ENCODE results near the gene FAM131A. TPM values are rescaled to one million over a fixed set of nuclear protein-coding genes. Genes with fewer than 3 reads are reported as not detected.

FAM131A gene
- total RNA-seq, 1 experiment from 2014 or later, result 14.4 TPM

DNA sequence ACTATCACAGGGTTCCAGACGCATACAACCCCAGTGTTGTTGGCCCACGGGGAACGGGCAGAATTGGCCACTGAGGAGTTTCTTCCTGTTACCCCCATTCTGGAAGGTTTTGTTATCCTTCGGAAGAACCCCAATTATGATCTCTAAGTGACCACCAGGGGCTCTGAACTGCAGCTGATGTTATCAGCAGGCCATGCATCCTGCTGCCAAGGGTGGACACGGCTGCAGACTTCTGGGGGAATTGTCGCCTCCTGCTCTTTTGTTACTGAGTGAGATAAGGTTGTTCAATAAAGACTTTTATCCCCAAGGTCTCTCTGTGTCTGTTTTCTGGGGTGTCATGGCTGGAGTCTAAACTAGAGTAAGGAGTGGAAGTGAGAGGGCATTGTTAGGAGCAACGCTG is 28.7 kb upstream of the FAM131A start:
- Histone ChIP-seq H4K91ac (ENCODE audit: insufficient read length, low read depth, low read length) (no peak overlapping the region), H2BK120ac (ENCODE audit: low read depth, low read length, poor library complexity, severe bottlenecking) (no peak overlapping the region), H3K4me1 (ENCODE audit: insufficient read depth, low read length) (no peaks in the 10 kb centered on the region), H2AFZ (ENCODE audit: low read length) (no peak overlapping the region), H3K14ac (ENCODE audit: insufficient read depth, low read length) (no peak overlapping the region), H2BK5ac (ENCODE audit: insufficient read length, low read length) (no peak overlapping the region), H2BK12ac (ENCODE audit: insufficient read length, low read depth, low read length) (no peak overlapping the region), H3K79me2 (ENCODE audit: insufficient read depth, low read length) (no peaks in the 10 kb centered on the region), H3T11ph (ENCODE audit: low read length) (no peak overlapping the region), H3K23ac (ENCODE audit: insufficient read length, low read depth, low read length) (no peak overlapping the region), H3K18ac (ENCODE audit: insufficient read length, low read depth, low read length) (no peak overlapping the region), H3K79me1 (ENCODE audit: insufficient read depth, low read depth, low read length, poor library complexity, severe bottlenecking) (no peaks in the 10 kb centered on the region), H4K5ac (ENCODE audit: insufficient read length, low read depth, low read length) (no peak overlapping the region), H3K9ac (ENCODE audit: extremely low read depth, insufficient read length, low read length) (no peak overlapping the region), H2BK15ac (ENCODE audit: low read depth, low read length) (no peak overlapping the region), H3K56ac (ENCODE audit: insufficient read length, low read depth, low read length) (no peak overlapping the region), H2AK5ac (ENCODE audit: insufficient read length, low read length) (no peak overlapping the region), H3K23me2 (ENCODE audit: insufficient read length, low read depth, low read length, poor library complexity, severe bottlenecking) (no peaks in the 10 kb centered on the region), H3K27ac (ENCODE audit: insufficient read length, low read depth, low read length) (no peak overlapping the region), H2BK20ac (ENCODE audit: low read depth, low read length, poor library complexity, severe bottlenecking) (no peak overlapping the region), H3K27me3 (ENCODE audit: insufficient read depth, low read length) (no peaks in the 10 kb centered on the region), H3K4ac (ENCODE audit: low read depth, low read length) (no peak overlapping the region), H3K9me3 (ENCODE audit: control insufficient read depth, low read depth, low read length) (no peaks in the 10 kb centered on the region), H4K8ac (replicated peaks; ENCODE audit: insufficient read length, low read depth, low read length) (no peak overlapping the region), H4K20me1 (ENCODE audit: control insufficient read depth, insufficient read depth, insufficient read length) (peaks cover 2% of the 10 kb centered on the region), H3K4me2 (ENCODE audit: insufficient read depth, insufficient read length, low read length) (no peak overlapping the region)
- H3K27me3 Mint-ChIP-seq (ENCODE audit: low read depth), result no peaks in the 10 kb centered on the region
- H3K4me1 Mint-ChIP-seq, result no peaks in the 10 kb centered on the region; a peak in 1 of 4 replicates
- TF ChIP-seq, protein P1, sequence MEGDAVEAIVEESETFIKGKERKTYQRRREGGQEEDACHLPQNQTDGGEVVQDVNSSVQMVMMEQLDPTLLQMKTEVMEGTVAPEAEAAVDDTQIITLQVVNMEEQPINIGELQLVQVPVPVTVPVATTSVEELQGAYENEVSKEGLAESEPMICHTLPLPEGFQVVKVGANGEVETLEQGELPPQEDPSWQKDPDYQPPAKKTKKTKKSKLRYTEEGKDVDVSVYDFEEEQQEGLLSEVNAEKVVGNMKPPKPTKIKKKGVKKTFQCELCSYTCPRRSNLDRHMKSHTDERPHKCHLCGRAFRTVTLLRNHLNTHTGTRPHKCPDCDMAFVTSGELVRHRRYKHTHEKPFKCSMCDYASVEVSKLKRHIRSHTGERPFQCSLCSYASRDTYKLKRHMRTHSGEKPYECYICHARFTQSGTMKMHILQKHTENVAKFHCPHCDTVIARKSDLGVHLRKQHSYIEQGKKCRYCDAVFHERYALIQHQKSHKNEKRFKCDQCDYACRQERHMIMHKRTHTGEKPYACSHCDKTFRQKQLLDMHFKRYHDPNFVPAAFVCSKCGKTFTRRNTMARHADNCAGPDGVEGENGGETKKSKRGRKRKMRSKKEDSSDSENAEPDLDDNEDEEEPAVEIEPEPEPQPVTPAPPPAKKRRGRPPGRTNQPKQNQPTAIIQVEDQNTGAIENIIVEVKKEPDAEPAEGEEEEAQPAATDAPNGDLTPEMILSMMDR (conservative IDR thresholded peaks at IDR 0.05), result 0 out of 3 replicates have a peak, but pooled peaks have one; percentile 17
- H3K27ac Mint-ChIP-seq, result no peak overlapping the region; a peak in 1 of 7 replicates
- no peak for DNase-seq
- H3K4me3 Mint-ChIP-seq, result no peak overlapping the region
- H3K36me3 Mint-ChIP-seq (ENCODE audit: insufficient read depth in 1 of 3, low read depth in 3 of 3), result peaks cover 52 to 64% (median 55%) of the 10 kb centered on the region in 3 experiments
- no peaks in the 10 kb centered on the region; a peak in 1 of 5 replicates for H3K9me3 Mint-ChIP-seq
- WGBS (ENCODE audit: extremely low coverage, insufficient read length, low lambda C conversion rate), result no CpG with 5 or more reads among the region's 7 CpGs

Data from H9 (cell line).